Measurements from ENCODE around the gene OCEL1.
"Not testable (repeated sequence)": the region's sequence is repeated elsewhere in the genome, so short reads cannot be mapped to it uniquely, and the experiment has no call there.

Gene OCEL1

DNA sequence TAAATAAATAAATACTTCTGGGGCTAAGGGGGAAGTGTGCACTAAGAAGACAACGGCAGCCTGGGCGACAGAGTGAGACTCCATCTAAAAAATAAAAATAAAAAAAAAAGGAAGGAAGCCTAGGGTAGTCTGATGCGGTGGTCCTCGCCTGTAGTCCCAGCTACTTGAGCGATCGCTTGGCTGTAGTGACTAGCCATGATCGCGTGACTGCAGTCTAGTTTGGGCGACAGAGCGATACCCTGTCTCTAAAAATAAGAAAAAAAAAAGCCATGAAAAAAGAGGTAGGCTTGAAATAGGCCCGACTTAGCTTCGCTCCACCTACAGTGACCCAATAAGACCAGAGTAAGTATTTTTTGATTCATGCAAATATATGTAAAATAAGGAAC is 40.6 kb downstream of the OCEL1 start:
- no peak for DNase-seq

DNA sequence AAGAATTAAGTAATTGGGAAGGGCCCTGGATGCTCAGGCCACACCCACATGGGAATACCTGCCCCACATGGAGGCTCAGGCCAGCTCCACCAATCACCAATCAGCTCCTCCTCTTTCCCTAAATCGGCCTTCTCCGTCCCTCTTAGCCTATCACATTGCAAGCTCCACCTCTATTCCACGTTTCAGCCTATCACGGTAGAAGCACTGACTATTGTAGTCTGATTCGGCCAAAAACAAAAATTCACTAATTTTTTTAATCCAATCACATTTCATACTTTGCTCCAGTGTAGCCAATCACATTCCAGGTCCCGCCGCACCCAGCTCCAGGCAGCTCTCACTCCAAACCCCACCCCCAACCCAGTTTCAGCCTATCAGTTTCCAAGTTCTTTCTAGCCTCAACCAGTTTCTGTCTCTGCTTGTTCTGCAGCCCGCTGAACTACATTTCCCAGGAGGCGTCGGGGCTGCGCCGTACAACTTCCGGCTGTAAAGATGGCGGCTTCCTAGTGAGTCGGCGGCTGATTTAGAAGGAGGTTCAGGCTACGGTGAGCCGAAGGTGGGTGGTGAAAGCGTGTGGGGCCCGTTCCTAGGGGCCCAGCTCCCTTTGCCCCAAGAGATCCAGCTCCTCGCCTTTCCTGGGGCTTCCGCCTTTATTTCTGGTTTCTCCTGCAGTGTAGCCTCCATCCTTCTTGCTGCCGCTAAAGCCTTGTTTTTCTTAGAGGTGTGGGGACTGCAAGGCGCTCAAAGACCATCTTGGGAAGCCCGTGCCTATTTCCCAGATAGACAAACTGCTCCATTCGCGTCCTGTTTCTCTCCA is 41.2 kb downstream of the OCEL1 start, which contains the start of gene BABAM1:
Gene BABAM1, plus strand, starts transcription at position 469 of the 814 bp plus-strand sequence. CDS start 1,364 bp downstream, outside the sequence.
- peak; percentile 100 for DNase-seq

GRCh38 chr19:17268754-17269153 is 42.7 kb downstream of the OCEL1 start:
- DNase-seq, result no peak

DNA sequence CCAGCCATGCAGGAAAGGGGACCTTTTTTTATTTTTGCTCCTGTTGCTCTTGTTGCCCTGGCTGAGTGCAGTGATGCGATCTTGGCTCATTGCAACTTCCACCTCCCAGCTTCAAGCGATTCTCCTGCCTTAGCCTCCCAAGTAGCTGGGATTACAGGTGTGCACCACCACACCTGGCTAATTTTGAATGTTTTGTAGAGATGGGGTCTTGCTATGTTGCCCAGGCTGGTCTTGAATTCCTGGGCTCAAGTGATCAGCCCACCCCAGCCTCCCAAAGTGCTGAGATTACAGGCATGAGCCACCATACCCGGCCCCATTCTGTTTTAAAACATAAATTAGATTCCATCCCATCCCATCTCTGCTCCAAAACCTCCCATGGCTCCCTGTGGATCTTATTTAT is 48.9 kb downstream of the OCEL1 start:
- not testable (repeated sequence) for DNase-seq

GRCh38 chr19:17275441-17276175 is 49.6 kb downstream of the OCEL1 start:
- DNase-seq, result no peak
